NCI-H1694 (cell line): ENCODE results near the gene EXOSC5.
"Not testable (repeated sequence)": the region's sequence is repeated elsewhere in the genome, so short reads cannot be mapped to it uniquely, and the experiment has no call there.

Experiments used
- DNase-seq: peaks from one replicate; lab custom pipeline; 2025; lab: John Stamatoyannopoulos, UW

EXOSC5 gene

GRCh38 chr19:41426116-41426841, 29.1 kb upstream of the EXOSC5 start:
- no peak for DNase-seq

GRCh38 chr19:41425174-41426115, 28.3 kb upstream of the EXOSC5 start:
- DNase-seq, result no peak

DNA sequence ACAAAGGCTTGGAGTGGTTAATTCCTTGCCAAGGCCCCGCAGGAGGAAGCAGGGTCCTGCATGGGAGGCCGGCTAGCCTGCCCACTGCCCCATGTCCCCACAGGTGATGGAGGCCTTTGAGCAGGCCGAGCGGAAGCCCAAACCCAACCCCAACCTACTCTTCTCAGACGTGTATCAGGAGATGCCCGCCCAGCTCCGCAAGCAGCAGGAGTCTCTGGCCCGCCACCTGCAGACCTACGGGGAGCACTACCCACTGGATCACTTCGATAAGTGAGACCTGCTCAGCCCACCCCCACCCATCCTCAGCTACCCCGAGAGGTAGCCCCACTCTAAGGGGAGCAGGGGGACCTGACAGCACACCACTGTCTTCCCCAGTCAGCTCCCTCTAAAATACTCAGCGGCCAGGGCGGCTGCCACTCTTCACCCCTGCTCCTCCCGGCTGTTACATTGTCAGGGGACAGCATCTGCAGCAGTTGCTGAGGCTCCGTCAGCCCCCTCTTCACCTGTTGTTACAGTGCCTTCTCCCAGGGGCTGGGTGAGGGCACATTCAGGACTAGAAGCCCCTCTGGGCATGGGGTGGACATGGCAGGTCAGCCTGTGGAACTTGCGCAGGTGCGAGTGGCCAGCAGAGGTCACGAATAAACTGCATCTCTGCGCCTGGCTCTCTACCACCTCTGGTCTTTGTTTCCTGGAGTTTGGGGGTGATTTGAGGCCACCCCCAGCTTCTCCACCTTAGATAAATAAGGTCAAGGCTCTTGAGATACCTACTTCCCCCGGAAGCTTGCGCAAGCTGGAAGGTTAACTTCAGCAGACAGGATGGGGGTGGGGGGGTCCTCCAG, 27.4 kb upstream of the EXOSC5 start:
- DNase-seq, result no peak

DNA sequence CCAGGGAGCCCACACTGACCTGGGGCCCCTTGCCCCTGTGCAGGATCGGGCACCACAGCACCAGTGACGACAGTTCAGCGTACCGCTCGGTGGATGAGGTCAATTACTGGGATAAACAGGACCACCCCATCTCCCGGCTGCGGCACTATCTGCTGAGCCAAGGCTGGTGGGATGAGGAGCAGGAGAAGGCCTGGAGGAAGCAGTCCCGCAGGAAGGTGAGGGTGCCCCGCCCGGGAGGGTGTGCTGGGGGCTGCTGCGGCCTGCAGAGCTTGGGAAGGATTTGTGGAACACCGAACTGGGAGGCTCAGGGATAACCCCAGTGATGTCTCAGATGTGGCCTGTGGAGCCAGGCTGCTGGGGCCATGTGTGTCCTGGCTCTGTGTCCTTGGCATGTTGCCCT, 25.8 kb upstream of the EXOSC5 start:
- no peak for DNase-seq

DNA sequence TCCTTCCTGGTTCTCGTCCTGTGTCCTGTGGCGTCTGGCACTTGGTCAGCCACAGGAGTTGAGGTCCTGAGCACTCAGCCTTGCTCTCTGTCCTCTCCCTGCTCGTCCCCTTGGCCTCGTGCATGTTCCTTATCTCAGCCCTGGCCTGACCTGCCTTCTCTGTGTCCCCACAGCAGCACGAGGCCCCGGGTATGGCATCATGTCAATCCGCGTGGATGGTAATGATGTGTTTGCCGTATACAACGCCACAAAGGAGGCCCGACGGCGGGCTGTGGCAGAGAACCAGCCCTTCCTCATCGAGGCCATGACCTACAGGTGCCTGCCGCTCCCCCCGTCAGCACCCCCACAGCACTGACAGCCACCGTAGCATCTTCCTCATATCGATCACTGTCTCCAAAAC, 25.3 kb upstream of the EXOSC5 start:
- no peak for DNase-seq

DNA sequence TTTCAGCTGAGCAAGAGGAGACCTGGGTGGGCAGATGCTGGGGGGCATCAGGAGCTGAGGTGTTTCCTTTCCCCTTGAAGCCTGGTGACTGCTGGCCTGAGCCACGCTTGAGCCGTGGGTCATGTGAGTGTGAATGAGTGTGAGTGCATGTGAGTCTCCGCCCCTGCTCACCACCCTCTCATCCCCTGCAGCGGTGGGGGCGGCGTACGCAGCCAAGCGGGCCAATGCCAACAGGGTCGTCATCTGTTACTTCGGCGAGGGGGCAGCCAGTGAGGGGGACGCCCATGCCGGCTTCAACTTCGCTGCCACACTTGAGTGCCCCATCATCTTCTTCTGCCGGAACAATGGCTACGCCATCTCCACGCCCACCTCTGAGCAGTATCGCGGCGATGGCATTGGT, 24.8 kb upstream of the EXOSC5 start:
- no peak for DNase-seq

GRCh38 chr19:41421314-41421713, 24.2 kb upstream of the EXOSC5 start:
- no peak for DNase-seq

- no peak for DNase-seq
Observed at GRCh38 chr19:41420101-41420880, 23.1 kb upstream of the EXOSC5 start.

GRCh38 chr19:41416194-41416674, 19.1 kb upstream of the EXOSC5 start:
- no peak for DNase-seq

DNA sequence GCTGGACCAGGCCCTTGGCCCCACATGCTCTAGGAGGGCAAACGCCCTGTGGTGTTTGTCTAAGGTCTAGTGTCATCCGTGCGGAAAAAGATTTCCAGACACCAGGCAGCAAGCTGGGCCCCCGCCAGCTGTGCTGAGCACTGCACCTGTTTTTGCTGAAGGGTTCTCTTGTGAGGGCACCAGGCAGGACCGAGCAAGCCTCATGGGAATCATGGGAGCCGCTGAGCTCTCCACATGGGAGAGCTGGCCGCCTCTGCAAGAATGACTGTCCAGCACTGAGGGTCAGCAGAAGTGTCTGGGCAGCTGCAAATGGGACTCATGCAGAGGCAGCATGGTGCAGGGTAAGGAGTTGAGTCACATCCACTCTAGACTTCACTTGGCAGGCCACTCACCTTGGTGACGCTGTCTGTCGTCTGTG, 18.0 kb upstream of the EXOSC5 start:
- no peak for DNase-seq

DNA sequence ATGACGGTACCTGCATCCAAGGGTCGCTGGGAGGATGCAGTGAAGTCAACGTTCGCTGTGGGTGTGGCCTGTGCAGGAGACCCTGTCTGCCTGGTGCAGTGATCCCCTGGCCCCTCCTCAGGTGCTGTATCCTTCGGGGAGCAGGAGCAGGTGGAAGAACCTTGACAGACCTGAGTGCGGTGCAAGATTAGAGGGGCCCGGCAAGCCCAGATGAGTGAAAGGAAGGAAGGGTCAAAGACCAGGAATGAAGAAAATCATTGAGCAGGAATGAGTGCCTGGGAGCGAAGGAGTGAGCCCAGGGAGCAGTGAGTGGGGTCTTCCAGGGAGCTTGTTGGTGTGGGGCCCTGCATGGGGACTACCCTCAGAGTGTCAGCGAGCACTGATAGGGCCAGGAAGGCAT, 17.3 kb upstream of the EXOSC5 start:
- no peak for DNase-seq

- no peak for DNase-seq
Observed at GRCh38 chr19:41413947-41414346, 16.8 kb upstream of the EXOSC5 start.

GRCh38 chr19:41412953-41413352, 15.8 kb upstream of the EXOSC5 start:
- DNase-seq, result no peak

GRCh38 chr19:41411968-41412265, 14.8 kb upstream of the EXOSC5 start:
- no peak for DNase-seq

DNA sequence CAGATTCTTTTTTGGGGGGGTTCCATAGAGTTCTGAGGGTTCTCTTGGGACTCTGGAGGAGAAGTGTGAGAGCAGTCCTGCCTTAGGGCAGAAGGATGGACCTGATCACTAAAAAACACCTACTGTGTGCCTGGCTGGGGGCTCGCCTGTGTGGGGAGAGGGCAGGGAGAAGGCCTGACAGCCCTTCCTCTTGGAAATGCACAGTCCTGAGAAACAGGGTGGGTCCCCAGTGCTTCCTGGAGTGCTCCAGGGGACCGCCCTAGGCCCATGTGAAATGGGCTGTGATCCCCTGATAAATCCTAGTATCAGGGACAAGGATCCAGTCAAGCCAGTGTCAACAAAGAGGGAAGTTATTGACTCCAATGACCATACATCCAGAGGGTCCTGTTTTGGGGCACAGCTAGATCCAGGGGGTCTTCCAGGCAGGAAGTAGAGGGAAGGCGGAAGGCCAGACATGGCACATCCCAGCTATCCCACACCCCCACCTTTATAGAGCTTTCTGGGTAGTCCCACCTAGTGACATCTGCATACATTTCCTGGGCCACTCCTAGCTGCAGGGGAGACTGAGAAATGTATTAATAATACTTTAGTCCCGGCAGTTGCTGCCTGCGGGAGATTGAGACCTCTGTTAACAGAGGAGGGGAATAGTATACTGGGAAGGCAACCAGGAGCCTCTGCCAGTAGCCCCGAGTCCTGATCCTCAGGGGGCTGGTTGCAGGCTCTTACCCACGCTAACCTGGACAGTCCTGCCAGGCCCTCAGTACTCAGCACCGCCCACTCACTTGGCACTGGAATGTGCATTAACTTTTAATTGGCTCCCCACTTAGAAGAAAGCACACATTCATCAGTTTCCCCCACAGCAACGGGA, 14.2 kb upstream of the EXOSC5 start:
- DNase-seq, result no peak

DNA sequence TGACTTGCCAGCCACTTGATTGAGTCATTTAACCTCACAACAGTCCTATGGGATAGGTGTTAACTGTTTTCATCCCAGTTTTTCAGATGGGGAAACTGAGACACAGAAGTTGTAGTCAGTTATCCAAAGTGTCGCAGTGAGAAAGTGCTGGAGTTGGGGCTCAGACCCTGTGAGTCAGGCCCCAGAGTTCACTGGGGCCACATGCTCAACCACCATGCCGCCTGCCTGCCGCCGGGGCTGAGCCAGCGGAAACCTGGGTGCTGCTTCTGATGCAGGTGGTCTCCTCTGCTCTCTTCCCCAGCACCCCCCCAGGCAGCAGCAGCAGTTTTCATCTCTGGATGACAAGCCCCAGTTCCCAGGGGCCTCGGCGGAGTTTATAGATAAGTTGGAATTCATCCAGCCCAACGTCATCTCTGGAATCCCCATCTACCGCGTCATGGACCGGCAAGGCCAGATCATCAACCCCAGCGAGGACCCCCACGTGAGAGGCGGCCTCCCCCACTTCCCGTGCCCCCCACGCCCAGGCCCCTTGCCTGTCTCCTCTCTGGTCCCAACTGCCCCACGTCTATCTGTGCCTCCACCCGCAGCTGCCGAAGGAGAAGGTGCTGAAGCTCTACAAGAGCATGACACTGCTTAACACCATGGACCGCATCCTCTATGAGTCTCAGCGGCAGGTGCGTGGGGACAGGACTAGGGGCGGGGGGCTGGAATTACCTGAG, 13.3 kb upstream of the EXOSC5 start:
- DNase-seq, result no peak

DNA sequence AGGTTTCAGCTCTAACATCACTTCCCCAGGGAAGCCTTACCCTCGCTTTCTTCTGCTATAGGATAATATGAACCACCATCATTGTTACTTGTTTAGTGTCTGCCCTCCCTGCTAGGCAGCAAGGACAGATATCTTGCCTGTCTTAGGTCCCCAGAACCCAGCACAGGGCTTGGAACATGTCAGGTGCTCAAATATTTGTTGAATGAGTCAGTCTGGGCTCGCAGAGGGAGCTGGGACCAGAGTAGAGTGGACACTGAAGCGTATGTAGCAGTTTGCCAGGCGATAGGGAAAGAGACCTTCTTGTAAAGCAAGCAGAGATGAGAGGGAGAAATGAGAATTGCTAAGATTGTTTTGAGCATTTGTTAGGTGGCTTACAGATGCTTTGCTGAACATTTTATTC, 12.1 kb upstream of the EXOSC5 start:
- DNase-seq, result no peak

GRCh38 chr19:41408846-41409245, 11.7 kb upstream of the EXOSC5 start:
- not testable (repeated sequence) for DNase-seq

DNA sequence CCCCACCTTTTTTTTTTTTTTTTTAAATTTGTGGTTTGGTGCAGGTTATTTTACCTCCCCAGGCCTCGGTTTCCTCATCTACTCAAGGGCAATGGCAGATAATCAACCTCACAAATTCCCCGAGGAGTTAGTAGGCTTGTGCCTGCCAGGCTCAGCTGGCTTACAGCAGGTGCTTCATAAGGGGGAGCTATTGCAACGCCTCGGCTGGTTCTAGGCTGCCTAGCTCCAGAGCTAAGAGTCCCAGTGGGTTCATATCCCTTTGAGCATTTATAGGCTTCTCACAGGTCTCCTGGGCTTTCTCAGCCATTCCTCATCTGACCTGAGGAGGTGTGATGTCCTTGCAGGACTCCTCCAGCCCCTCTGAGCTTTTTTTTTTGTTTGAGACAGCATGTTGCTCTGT, 11.1 kb upstream of the EXOSC5 start:
- no peak for DNase-seq

GRCh38 chr19:41407271-41407670, 10.1 kb upstream of the EXOSC5 start:
- DNase-seq, result no peak
